HG03095 (cell line): Measurements from ENCODE around the gene LAS1L.
A peak's percentile ranks its signal among the peaks of the same experiment; 100 is the strongest.
"Not testable (repeated sequence)": the region's sequence is repeated elsewhere in the genome, so short reads cannot be mapped to it uniquely, and the experiment has no call there.

ENCODE experiments used
- ATAC-seq: cut with Tn5 transposase; IDR thresholded peaks from one replicate; pipeline ENCODE4 v1.9.1; 2021; ENCODE audit warnings: moderate library complexity; ENCODE audit not compliant: unreplicated experiment

Gene LAS1L

GRCh38 chrX:65534450-65535292 is at the start of gene LAS1L:
TSS of gene LAS1L (minus strand) at chrX:65534787. CDS start at chrX:65534715, 72 bp downstream.
- ATAC-seq: peak; percentile 99

- ATAC-seq: no peak
Measured at GRCh38 chrX:65582450-65583082, 48.0 kb upstream of the LAS1L start.

GRCh38 chrX:65581661-65582339 is 47.2 kb upstream of the LAS1L start:
- ATAC-seq: peak; percentile 86

DNA sequence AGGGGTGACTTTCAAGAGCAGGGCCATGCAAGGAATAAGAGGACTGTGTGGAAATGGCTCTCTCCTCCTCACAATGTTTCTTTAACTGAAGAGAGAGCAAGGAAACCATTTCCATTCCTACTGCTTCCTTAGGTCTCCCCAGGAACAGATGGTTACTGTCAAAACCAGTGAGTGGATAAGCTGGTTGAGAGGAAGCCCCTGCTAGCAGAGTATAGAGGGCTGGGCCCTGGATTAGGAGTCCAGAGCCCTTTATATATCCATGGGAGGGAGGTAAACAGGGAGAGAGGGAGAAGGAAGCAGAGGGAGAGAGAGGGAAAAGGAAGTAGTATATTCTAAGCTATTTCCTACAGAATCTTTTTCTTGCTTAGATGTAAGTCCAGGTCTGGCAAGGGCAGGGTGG is 43.8 kb upstream of the LAS1L start:
- no peak for ATAC-seq

DNA sequence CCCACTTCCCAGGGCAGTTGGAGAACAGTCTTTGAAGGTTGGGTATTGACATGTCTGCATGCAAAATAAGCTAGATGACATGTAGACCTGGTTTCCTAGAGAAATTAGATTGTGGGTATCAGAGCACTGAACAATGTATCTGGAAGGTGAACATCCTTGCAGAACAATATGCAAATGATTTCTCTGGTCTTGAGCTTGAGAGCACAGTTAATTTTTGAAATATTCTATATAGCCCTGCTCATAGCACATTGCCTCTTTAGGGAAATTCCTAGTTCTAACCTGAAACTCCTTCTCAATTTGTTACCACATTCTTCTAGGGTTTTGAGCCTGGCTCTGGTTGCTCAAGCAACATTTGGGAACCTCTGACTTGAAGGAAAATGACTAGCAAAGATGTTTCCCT is 41.6 kb upstream of the LAS1L start:
- no peak for ATAC-seq

DNA sequence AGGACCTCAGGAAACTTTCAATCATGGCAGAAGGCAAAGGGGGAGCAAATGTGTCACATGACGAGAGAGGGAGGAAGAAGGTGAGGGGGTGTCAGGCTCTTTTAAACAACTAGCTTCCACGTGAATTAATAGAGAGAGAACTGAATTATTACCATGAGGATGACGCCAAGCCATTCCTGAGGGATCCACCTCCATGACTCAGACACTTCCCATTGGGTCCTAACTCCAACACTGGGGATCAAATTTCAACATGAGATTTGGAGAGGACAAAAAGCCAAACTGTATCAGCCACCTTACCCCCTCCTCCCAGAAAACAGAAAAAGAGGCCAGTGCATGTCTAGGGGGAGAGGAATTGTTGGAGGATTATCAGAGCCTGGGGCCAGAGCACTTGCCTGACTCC is 40.4 kb upstream of the LAS1L start:
- no peak for ATAC-seq

DNA sequence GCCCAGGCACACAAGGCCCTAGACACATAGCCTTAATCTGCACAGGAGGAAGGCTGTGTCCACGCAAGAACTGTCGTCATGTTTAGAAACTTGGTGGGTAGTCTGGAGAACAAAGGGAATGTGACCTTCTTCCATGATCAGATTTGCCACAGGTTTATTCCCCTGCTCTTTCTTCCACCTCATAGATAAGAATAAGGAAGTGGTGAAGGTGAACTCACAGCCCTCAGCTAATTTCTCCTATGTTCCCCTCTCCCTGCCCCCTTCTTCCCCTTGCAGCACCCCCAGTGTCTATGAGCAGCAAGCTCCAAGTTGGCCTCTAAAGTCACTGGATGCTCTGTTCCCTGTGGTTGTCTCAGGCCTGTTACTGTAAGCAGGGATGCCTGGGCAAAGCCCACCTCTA is 39.8 kb upstream of the LAS1L start:
- ATAC-seq: no peak

DNA sequence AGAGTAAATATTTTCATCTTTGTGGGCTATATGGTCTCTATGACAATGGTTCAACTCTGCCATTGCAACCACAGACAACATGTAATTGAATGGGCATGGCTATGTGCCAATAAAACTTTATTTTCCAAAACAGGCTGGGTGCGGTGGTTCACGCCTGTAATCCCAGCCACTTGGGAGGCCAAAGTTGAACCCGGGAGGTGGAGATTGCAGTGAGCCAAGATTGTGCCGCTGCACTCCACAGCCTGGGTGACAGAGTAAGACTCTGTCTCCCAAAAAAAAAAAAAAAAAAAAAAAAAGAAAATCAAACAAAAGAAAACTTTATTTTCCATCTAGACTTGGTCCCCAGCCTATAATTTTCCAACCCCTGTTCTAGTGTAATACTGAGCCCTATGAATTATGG is 38.4 kb upstream of the LAS1L start:
- no peak for ATAC-seq

- ATAC-seq: not testable (repeated sequence)
Measured at GRCh38 chrX:65562850-65563249, 28.3 kb upstream of the LAS1L start.

GRCh38 chrX:65551489-65552339 is 17.1 kb upstream of the LAS1L start:
- ATAC-seq: no peak

GRCh38 chrX:65551086-65551485 is 16.5 kb upstream of the LAS1L start:
- no peak for ATAC-seq

DNA sequence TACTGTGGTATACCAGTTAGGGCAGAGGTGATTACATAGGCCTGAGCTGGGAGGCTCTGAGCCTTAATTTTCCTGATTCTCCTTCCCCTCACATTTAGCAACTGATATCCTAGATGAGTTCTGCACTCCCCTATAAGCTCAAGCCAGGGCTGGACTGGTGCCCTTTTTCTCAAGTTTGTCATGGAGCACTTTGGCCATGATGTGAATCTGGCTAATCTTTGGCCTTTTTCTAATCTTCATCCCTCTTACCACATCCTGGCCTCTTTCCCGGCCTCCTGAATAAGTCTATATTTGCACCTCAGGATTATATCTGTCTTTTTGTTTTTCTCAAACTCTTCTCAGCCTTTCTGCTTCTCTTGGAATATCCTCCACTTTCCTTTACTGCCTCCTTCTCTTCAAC is 10.9 kb upstream of the LAS1L start:
- no peak for ATAC-seq

- no peak for ATAC-seq
Measured at GRCh38 chrX:65537229-65537628, 2.6 kb upstream of the LAS1L start.

- ATAC-seq: no peak
Measured at GRCh38 chrX:65536291-65536690, 1.7 kb upstream of the LAS1L start.

GRCh38 chrX:65532016-65532415 is 2.6 kb downstream of the LAS1L start:
- ATAC-seq: no peak

DNA sequence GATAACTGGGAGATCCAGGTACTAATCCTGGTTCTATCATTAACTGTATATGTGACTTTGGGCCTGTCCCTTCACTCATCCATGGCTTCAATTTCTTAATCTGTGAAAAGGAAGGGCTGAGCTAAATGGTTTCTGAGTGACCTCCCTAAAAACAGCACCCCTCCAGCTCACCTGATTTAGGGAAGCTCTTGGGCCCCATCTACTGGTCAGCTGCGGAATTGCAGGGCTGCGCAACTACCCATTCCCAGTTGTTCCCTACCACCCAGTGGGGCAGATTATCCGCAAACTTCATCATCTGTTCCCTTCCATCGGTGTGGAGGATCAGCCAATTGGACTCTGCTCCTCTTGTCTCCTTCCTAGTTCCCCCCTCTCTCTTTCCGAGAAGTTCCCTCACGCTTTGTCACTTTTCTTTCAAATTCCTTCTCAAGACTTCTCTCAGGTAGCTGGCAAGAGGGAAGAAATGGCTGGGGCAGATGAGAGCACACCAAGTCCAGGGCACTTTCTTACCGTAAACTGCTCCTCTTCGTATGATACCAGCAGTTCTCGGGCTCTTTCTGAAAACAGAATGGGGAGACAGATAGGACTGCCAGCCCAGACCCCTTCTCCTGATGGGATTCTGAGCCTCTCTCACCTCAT is 5.8 kb downstream of the LAS1L start:
- no peak for ATAC-seq

DNA sequence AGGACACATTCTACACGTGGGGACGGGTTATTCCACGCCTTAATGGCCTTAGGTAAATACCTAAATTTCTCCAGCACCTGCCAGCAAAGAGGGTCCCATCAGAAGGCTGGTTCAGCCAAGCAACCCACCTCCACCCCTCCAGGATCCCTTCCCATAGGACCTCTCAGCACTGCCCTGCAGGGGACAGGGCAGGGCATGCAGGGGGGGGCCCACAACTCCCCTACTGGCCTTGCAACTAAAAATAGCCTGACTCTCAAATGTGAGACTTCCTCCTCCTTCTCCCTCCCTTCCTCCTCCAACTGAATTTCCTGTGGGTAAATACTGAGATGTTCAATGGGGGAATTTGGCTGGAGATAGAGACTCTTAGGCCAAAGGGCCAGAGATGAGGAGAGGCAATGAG is 6.3 kb downstream of the LAS1L start:
- ATAC-seq: no peak

DNA sequence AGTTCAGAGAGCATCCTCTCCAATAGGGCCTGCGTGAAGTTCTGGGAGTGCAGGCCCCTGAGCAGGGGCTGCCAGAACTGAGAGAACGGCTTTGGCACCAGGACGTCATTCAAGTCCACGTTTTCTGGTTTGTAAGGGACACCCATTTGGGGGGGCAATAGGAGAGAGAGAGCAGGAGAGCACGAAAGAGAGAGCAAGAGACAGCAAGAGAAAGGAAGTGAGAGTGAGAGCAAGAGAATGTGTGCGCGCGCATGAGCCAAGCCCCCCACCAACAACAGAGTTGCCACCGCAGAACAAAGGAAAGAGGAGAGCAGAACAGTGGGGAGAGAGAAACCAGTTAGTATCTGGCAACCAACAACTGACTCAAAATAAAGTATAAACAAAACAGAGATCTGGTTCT is 10.4 kb downstream of the LAS1L start:
- no peak for ATAC-seq

DNA sequence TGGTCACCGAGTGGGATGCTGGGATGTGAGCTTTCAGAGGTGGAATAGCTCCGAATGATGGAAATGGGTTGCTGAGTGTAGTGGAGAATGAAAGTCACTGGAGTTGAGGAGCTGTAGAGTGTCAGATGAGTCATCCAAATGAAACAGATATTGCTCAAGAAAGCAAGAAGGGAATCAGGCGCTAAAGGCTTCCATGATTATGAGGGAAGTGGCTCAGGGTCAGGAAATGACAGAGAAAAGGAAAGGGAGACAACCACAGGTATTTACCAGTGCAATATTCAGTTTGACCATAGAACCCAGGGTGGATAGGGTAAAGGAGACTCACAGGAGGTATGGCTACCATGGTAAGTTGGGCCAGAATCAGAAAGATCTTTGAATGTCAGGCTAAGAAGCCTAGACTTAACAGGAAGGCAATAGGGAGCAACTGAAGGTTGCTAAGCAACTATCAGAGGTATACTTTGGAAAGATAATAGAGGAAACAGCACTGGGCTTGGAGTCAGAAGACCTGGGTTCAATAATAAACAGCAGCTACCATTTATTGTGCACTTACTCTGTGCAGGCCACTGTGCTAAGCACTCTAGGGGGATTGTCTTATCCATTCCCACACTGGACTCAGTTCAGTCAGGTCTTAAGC is 11.7 kb downstream of the LAS1L start:
- no peak for ATAC-seq

GRCh38 chrX:65519530-65519929 is 15.1 kb downstream of the LAS1L start:
- ATAC-seq: not testable (repeated sequence)
